Parathyroid adenoma (tissue), 2 donors: ENCODE data around the gene HOXA4.

ENCODE experiments used
- H2AFZ ChIP-seq: fragments of 300-600 bp; sonication (generic); one replicate; pipeline ENCODE4 v1.7.0; 2017; ENCODE audit warnings: antibody characterized with exemption, mild to moderate bottlenecking
- H3K27ac ChIP-seq: fragments of 300-600 bp; sonication (generic); one replicate; pipeline ENCODE4 v1.7.0; 2017
- H3K27me3 ChIP-seq: fragments of 300-600 bp; sonication (generic); one replicate; pipeline ENCODE4 v1.7.0; 2017; ENCODE audit warnings: low read length; ENCODE audit not compliant: control insufficient read depth, insufficient read depth
- H3K36me3 ChIP-seq: fragments of 300-600 bp; sonication (generic); one replicate; pipeline ENCODE4 v1.7.0; 2017; ENCODE audit warnings: low read length; ENCODE audit not compliant: control insufficient read depth, insufficient read depth
- H3K4me1 ChIP-seq: fragments of 300-600 bp; sonication (generic); one replicate; pipeline ENCODE4 v1.7.0; 2017; ENCODE audit warnings: control low read depth
- H3K4me2 ChIP-seq: fragments of 300-600 bp; sonication (generic); one replicate; pipeline ENCODE4 v1.7.0; 2017; ENCODE audit warnings: low read length
- H3K4me3 ChIP-seq: fragments of 300-600 bp; sonication (generic); one replicate; pipeline ENCODE4 v1.7.0; 2017; ENCODE audit warnings: low read depth, low read length
- H3K79me2 ChIP-seq: fragments of 300-600 bp; sonication (generic); one replicate; pipeline ENCODE4 v1.7.0; 2017; ENCODE audit warnings: control low read depth
- H3K9ac ChIP-seq: fragments of 300-600 bp; sonication (generic); one replicate; pipeline ENCODE4 v1.7.0; 2017; ENCODE audit warnings: mild to moderate bottlenecking
- H3K9me3 ChIP-seq: fragments of 300-600 bp; sonication (generic); one replicate; pipeline ENCODE4 v1.7.0; 2017; ENCODE audit warnings: low read length; ENCODE audit not compliant: control insufficient read depth
- CTCF ChIP-seq: fragments of 300-600 bp; sonication (generic); IDR thresholded peaks from one replicate; pipeline ENCODE4 v1.7.0; 2017; ENCODE audit warnings: antibody characterized with exemption, mild to moderate bottlenecking
- donor health status: primary hyperparathyroidism.

The HOXA4 gene

DNA sequence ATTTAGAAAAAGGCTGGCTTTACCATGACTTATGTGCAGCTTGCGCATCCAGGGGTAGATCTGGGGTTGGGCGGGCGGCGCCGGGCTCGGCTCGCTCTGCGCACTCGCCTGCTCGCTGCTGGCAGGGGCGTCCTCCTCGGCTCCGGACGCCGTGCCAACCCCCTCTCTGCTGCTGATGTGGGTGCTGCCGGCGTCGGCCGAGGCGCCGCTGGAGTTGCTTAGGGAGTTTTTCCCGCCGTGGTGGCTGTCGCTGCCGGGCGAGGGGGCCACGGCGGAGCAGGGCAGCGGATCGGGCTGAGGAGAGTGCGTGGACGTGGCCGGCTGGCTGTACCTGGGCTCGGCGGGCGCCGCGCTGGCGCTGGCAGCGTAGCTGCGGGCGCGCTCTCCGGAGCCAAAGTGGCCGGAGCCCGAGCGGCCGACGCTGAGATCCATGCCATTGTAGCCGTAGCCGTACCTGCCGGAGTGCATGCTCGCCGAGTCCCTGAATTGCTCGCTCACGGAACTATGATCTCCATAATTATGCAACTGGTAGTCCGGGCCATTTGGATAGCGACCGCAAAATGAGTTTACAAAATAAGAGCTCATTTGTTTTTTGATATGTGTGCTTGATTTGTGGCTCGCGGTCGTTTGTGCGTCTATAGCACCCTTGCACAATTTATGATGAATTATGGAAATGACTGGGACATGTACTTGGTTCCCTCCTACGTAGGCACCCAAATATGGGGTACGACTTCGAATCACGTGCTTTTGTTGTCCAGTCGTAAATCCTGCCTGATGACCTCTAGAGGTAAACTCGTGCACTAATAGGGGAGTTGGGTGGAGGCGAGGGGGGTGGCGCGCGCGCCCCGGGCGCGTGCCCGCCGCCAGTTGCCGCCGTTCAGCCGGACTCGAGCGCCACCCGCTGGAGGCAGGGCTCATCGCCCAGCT, 12.7 kb upstream of the HOXA4 start, which contains the start of gene HOXA5:
Gene HOXA5, minus strand, starts transcription at position 659 of the 927 bp plus-strand sequence. Its CDS starts 74 bp downstream, at position 585.
- H3K36me3 ChIP-seq, result no peaks in the 10 kb centered on the region
- peak; percentile 21 for TF ChIP-seq CTCF
- no peak within 1 kb of the TSS for H3K9ac ChIP-seq
- H2AFZ ChIP-seq, result peak within 1 kb of the TSS; percentile 5
- no peaks in the 10 kb centered on the region for H3K4me1 ChIP-seq
- no peaks in the 10 kb centered on the region for H3K27me3 ChIP-seq
- H3K4me3 ChIP-seq, result peak within 1 kb of the TSS; percentile 80
- no peaks in the 10 kb centered on the region for H3K79me2 ChIP-seq
- H3K4me2 ChIP-seq, result peak within 1 kb of the TSS; percentile 91
- no peaks in the 10 kb centered on the region for H3K9me3 ChIP-seq
- no peak within 1 kb of the TSS for H3K27ac ChIP-seq

- TF ChIP-seq CTCF, result no peak
- Histone ChIP-seq H3K9ac (no peak overlapping the region), H3K4me2 (peak overlapping the region; percentile 91), H2AFZ (no peak overlapping the region), H3K4me1 (no peaks in the 10 kb centered on the region), H3K27ac (no peak overlapping the region), H3K4me3 (peak overlapping the region; percentile 80), H3K27me3 (no peaks in the 10 kb centered on the region), H3K79me2 (no peaks in the 10 kb centered on the region), H3K36me3 (no peaks in the 10 kb centered on the region), H3K9me3 (no peaks in the 10 kb centered on the region)
These were observed 12.0 kb upstream of the HOXA4 start for GRCh38 chr7:27142580-27143022.

DNA sequence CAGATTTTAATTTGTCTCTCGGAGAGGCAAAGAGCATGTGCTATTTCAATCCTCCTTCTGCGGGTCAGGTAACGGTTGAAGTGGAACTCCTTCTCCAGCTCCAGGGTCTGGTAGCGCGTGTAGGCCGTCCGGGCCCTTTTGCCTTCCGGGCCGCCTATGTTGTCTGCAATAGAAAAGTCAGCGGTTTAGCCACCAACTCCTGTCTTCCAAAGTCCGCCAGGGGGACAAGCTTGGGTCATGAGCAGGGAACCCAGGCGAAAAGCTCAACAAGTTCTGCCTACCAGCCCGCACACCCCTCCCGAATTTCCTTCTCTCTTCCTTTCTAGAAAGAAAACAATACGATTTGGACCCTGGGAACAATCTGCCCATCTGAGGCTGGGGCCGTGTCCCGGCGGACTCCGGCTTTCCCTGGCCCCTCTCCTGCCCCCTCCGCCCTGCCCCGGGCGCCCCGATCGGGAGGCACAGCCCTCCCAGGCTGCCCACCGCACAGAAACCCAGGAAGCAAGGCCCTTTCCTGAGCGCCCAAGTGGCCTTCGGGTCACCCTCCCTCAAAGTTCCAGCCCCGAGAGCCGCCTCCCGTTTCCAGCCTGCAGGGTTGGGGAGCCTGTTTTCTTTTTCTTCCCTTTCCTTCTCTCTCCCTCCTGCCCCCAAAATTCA, 11.5 kb upstream of the HOXA4 start:
- TF ChIP-seq CTCF, result no peak
- no peak overlapping the region for H3K27ac ChIP-seq

GRCh38 chr7:27141137-27141922, 10.8 kb upstream of the HOXA4 start:
- Histone ChIP-seq H3K79me2 (no peaks in the 10 kb centered on the region), H3K4me3 (peak overlapping the region; percentile 80), H3K9ac (no peak overlapping the region), H3K27me3 (no peaks in the 10 kb centered on the region), H3K4me1 (no peaks in the 10 kb centered on the region), H3K4me2 (peak overlapping the region; percentile 91), H3K27ac (no peak overlapping the region), H3K36me3 (no peaks in the 10 kb centered on the region), H3K9me3 (no peaks in the 10 kb centered on the region), H2AFZ (no peak overlapping the region)
- TF ChIP-seq CTCF, result no peak

More for the DNA sequence above, 11.5 kb upstream of the HOXA4 start:
- Histone ChIP-seq H3K9me3 (no peaks in the 10 kb centered on the region), H3K4me3 (peak overlapping the region; percentile 80), H2AFZ (no peak overlapping the region), H3K9ac (no peak overlapping the region), H3K36me3 (no peaks in the 10 kb centered on the region), H3K79me2 (no peaks in the 10 kb centered on the region), H3K4me2 (peak overlapping the region; percentile 91), H3K4me1 (no peaks in the 10 kb centered on the region), H3K27me3 (no peaks in the 10 kb centered on the region)
